AG09309 (cell line): Measurements from ENCODE around the gene CEMIP2.
A peak's percentile ranks its signal among the peaks of the same experiment; 100 is the strongest.

Source experiments
- DNase-seq: peaks from one replicate; pipeline ENCODE4 v3.0.0-alpha.2; 2010; ENCODE audit warnings: low read depth
- H3K4me3 ChIP-seq: 2 replicates; pipeline ENCODE4 v1.5.1; 2011; ENCODE audit warnings: mild to moderate bottlenecking, low read depth, low read length, moderate library complexity; ENCODE audit not compliant: control insufficient read depth
- CTCF ChIP-seq: IDR thresholded peaks from 2 replicates; pipeline ENCODE4 v1.5.1; 2011; ENCODE audit warnings: mild to moderate bottlenecking, low read depth, low read length, inconsistent platforms; ENCODE audit not compliant: insufficient read depth, control insufficient read depth; ENCODE audit errors: missing control alignments

CEMIP2 gene

GRCh38 chr9:71687676-71688075, 80.6 kb downstream of the CEMIP2 start:
- no peak for DNase-seq
- TF ChIP-seq CTCF: no peak
- no peak overlapping the region for H3K4me3 ChIP-seq

- no peak for DNase-seq
- TF ChIP-seq CTCF: no peak
- no peak overlapping the region for H3K4me3 ChIP-seq
Measured at GRCh38 chr9:71685988-71686387, 82.3 kb downstream of the CEMIP2 start.

- TF ChIP-seq CTCF: no peak
- DNase-seq: no peak
- H3K4me3 ChIP-seq: no peak overlapping the region
Measured at GRCh38 chr9:71685394-71685793, 82.9 kb downstream of the CEMIP2 start.

GRCh38 chr9:71684566-71684965, 83.7 kb downstream of the CEMIP2 start:
- DNase-seq: no peak
- no peak overlapping the region for H3K4me3 ChIP-seq
- TF ChIP-seq CTCF: no peak

GRCh38 chr9:71683598-71684235, 84.6 kb downstream of the CEMIP2 start:
- DNase-seq: no peak
- no peak overlapping the region for H3K4me3 ChIP-seq
- peak; percentile 81 for TF ChIP-seq CTCF

- no peak for TF ChIP-seq CTCF
- no peak for DNase-seq
- H3K4me3 ChIP-seq: no peak overlapping the region
Measured at GRCh38 chr9:71681708-71682272, 86.5 kb downstream of the CEMIP2 start.
